Duodenal mucosa (tissue), 2 donors: ENCODE measurements around the gene TBX2.

ENCODE experiments used
- H3K27ac ChIP-seq: one replicate; pipeline ENCODE4 v1.7.0; 2013; ENCODE audit warnings: low read depth, low read length
- H3K27me3 ChIP-seq, 2 donors: one replicate each; pipeline ENCODE4 v1.7.0; 2013; ENCODE audit warnings: low read length in 2 of 2, control low read depth in 1 of 2; ENCODE audit not compliant: insufficient read depth in 2 of 2, control insufficient read depth in 1 of 2
- H3K36me3 ChIP-seq, 2 donors: one replicate each; pipeline ENCODE4 v1.7.0; 2013; ENCODE audit warnings: low read length in 2 of 2, control low read depth in 1 of 2; ENCODE audit not compliant: insufficient read depth in 2 of 2, control insufficient read depth in 1 of 2
- H3K4me1 ChIP-seq, 2 donors: one replicate each; pipeline ENCODE4 v1.7.0; 2013; ENCODE audit warnings: low read length in 2 of 2, control low read depth in 1 of 2; ENCODE audit not compliant: insufficient read depth in 2 of 2, control insufficient read depth in 1 of 2
- H3K4me3 ChIP-seq, 2 donors: one replicate each; pipeline ENCODE4 v1.7.0; 2013; ENCODE audit warnings: low read length in 2 of 2, low read depth in 1 of 2
- H3K9ac ChIP-seq, 2 donors: one replicate each; pipeline ENCODE4 v1.7.0; 2013; ENCODE audit warnings: low read length in 2 of 2, low read depth in 1 of 2
- H3K9me3 ChIP-seq, 2 donors: one replicate each; pipeline ENCODE4 v1.7.0; 2013; ENCODE audit warnings: low read length in 2 of 2, control low read depth in 1 of 2; ENCODE audit not compliant: control insufficient read depth in 1 of 2

The TBX2 gene

GRCh38 chr17:61402978-61403800 lies 3.5 kb downstream of the TBX2 start:
- Histone ChIP-seq H3K27me3 (peaks cover 70 to 76% of the 10 kb centered on the region in 2 donors), H3K9ac (peak overlapping the region in 1 of 2 donors; percentile 25), H3K4me3 (peak overlapping the region; percentile 45 to 58)

GRCh38 chr17:61403801-61404662 lies 4.4 kb downstream of the TBX2 start:
- H3K4me3 ChIP-seq, result peak overlapping the region; percentile 45 to 46
- peaks cover 69 to 76% of the 10 kb centered on the region in 2 donors for H3K27me3 ChIP-seq
- no peaks in the 10 kb centered on the region for H3K36me3 ChIP-seq
- no peaks in the 10 kb centered on the region for H3K9me3 ChIP-seq
- peak overlapping the region; percentile 63 for H3K27ac ChIP-seq
- peaks cover 0 to 5% of the 10 kb centered on the region in 2 donors for H3K4me1 ChIP-seq
- H3K9ac ChIP-seq, result peak overlapping the region in 1 of 2 donors; percentile 25

More at GRCh38 chr17:61402978-61403800, 3.5 kb downstream of the TBX2 start:
- H3K36me3 ChIP-seq, result no peaks in the 10 kb centered on the region
- peak overlapping the region; percentile 63 for H3K27ac ChIP-seq
- H3K9me3 ChIP-seq, result no peaks in the 10 kb centered on the region
- peaks cover 0 to 8% of the 10 kb centered on the region in 2 donors for H3K4me1 ChIP-seq

- Histone ChIP-seq H3K4me1 (peaks cover 0 to 5% of the 10 kb centered on the region in 2 donors), H3K9ac (no peak overlapping the region), H3K27ac (peak overlapping the region; percentile 70)
Observed at GRCh38 chr17:61404663-61404912, 4.9 kb downstream of the TBX2 start.

GRCh38 chr17:61404913-61405685 lies 5.5 kb downstream of the TBX2 start:
- H3K27me3 ChIP-seq, result peaks cover 74 to 83% of the 10 kb centered on the region in 2 donors

More at GRCh38 chr17:61404663-61404912, 4.9 kb downstream of the TBX2 start:
- peak overlapping the region; percentile 25 to 46 for H3K4me3 ChIP-seq
- no peaks in the 10 kb centered on the region for H3K9me3 ChIP-seq
- peaks cover 68 to 79% of the 10 kb centered on the region in 2 donors for H3K27me3 ChIP-seq
- H3K36me3 ChIP-seq, result no peaks in the 10 kb centered on the region

DNA sequence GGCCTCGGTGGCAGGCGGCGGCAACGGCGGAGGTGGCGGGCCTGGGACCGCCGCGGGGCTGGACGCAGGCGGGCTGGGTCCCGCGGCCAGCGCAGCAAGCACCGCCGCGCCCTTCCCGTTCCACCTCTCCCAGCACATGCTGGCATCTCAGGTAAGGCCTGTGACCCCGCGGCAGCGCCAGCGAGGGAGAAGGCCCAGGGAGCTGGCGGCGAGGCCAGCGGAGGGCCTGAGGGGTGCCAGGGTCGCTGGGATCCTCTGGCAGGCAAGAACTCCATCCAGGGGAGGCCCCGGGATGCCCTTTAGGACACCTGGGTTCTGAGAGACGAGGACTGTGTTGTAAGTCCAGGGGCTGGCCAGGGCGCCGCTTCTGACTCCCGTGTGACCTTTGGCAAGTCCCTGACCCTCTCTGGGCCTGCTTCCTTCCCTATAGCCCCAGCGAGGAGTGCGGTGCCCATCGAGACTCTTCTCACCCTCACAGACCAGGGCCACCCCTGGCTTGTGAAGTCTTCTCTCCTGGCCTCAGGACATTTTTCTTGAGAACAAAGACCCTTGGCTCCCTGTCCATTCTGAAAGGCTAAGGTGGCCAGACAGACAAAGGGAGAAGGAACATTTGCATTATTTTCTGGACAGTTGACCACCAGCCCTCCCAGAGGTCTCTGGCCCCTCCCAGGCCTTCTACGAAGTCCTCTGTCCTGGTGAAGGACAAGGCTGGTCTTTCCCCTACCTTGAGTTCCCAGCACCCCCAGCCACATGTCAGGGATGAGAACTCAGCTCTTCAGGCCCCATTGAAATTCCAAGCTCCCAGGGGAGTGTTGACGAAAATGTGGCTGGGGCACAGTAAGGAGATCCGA lies 6.3 kb downstream of the TBX2 start:
- peak overlapping the region; percentile 44 for H3K27ac ChIP-seq
- peaks cover 0 to 15% of the 10 kb centered on the region in 2 donors for H3K4me1 ChIP-seq
- H3K9me3 ChIP-seq, result no peaks in the 10 kb centered on the region
- H3K36me3 ChIP-seq, result no peaks in the 10 kb centered on the region
- no peak overlapping the region for H3K9ac ChIP-seq
- no peak overlapping the region for H3K4me3 ChIP-seq
- H3K27me3 ChIP-seq, result peaks cover 80 to 86% of the 10 kb centered on the region in 2 donors

More at GRCh38 chr17:61404913-61405685, 5.5 kb downstream of the TBX2 start:
- Histone ChIP-seq H3K27ac (peak overlapping the region; percentile 70), H3K9me3 (no peaks in the 10 kb centered on the region), H3K4me1 (peaks cover 0 to 10% of the 10 kb centered on the region in 2 donors), H3K9ac (no peak overlapping the region), H3K4me3 (peak overlapping the region; percentile 15 to 46), H3K36me3 (no peaks in the 10 kb centered on the region)

- H3K4me1 ChIP-seq, result peaks cover 0 to 21% of the 10 kb centered on the region in 2 donors
Observed at GRCh38 chr17:61406537-61406845, 6.8 kb downstream of the TBX2 start.

DNA sequence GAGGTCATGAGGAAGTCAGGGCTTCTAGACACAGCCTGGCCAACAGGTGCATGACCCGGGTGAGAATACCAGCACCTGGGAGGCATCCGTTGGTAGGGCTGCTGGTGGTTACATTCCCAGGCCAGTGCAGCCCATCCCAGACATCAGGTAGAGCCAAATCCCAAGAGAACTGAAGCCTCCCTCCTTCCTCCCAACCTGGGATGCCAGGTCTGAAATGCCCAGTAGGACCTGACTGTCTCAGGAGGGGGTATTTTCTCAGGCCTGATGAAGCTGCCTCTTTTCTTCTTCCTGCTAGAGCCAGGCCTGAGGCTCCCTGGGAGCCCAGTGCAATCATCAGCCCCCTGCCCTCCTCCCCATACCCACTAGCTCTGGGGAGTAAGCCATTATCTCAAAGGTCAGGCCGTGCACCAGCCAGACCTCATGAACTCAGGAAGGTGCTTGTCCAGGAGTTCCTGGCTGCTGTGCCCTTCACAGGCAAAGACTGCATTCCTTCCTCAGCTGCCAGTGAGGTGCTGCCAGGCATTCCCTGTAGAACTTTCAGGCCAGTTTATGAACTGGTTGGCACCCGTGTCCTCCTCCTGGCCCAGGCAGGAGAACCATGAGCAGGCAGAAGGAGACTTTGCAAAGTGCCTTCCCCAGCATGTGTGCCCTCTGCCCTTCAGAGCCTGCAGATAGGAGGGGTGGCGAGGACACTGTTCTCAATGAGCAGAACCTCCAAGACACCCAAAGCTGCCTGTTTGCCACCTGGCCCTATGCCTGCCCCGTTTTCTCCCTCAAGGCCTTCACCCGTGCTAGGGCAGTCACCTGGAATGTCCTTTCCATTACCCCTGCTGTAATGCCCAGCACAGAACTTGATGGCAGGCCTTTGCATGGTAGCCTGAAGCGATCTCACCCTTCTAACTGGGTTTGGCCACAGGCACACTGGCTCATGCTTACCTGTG lies 7.6 kb downstream of the TBX2 start:
- peaks cover 0 to 24% of the 10 kb centered on the region in 2 donors for H3K4me1 ChIP-seq
- H3K36me3 ChIP-seq, result no peaks in the 10 kb centered on the region
- H3K4me3 ChIP-seq, result peak overlapping the region in 1 of 2 donors; percentile 3
- H3K9me3 ChIP-seq, result no peaks in the 10 kb centered on the region
- no peak overlapping the region for H3K27ac ChIP-seq
- peaks cover 70 to 74% of the 10 kb centered on the region in 2 donors for H3K27me3 ChIP-seq
- no peak overlapping the region for H3K9ac ChIP-seq

More at GRCh38 chr17:61406537-61406845, 6.8 kb downstream of the TBX2 start:
- H3K9ac ChIP-seq, result no peak overlapping the region
- no peaks in the 10 kb centered on the region for H3K9me3 ChIP-seq
- H3K27ac ChIP-seq, result no peak overlapping the region
- peaks cover 77 to 80% of the 10 kb centered on the region in 2 donors for H3K27me3 ChIP-seq
- no peak overlapping the region for H3K4me3 ChIP-seq
- H3K36me3 ChIP-seq, result no peaks in the 10 kb centered on the region

DNA sequence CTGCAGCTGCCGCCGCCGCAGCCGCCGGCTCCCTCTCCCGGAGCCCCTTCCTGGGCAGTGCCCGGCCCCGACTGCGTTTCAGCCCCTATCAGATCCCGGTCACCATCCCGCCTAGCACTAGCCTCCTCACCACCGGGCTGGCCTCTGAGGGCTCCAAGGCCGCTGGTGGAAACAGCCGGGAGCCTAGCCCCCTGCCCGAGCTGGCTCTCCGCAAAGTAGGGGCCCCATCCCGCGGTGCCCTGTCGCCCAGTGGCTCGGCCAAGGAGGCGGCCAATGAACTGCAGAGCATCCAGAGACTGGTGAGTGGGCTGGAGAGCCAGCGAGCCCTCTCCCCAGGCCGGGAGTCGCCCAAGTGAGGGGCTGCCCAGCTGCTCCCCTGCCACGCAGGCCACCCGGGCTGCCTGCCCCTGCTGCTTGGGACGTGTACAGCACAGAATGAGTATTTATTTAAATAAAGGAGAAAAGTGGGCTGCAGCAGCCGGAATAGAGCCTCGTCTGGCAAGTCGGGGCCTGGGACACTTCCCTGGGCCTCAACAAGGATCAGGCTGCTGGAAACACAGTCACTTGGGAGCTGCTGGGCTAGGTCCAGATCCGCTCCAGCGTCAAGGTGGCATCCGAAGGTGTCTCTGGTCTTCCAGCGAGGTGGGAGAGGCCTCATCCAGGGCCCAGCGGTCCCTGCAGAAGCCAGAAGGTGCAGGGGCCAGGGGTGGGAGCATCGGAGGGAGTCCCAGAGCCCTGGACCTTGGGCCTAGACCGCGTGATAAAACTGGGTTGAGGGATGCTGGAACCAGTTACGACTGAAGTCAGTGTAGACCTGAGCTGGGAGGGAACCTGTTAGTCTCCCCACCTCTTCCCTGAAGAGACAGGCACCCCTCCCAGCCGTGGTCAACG lies 8.8 kb downstream of the TBX2 start:
- Histone ChIP-seq H3K9me3 (no peaks in the 10 kb centered on the region), H3K36me3 (no peaks in the 10 kb centered on the region), H3K9ac (no peak overlapping the region), H3K4me3 (peak overlapping the region in 1 of 2 donors; percentile 65), H3K4me1 (peaks cover 0 to 25% of the 10 kb centered on the region in 2 donors), H3K27me3 (peaks cover 72 to 73% of the 10 kb centered on the region in 2 donors), H3K27ac (peak overlapping the region; percentile 0)
